Progenitor cell of endocrine pancreas (in vitro differentiated cells): ENCODE data around the gene STX7. TPM values are rescaled to one million over a fixed set of nuclear protein-coding genes. Genes with fewer than 3 reads are reported as not detected.
"Not testable (repeated sequence)": the region's sequence is repeated elsewhere in the genome, so short reads cannot be mapped to it uniquely, and the experiment has no call there.

Experiments
- DNase-seq: peaks from one replicate; pipeline ENCODE4 v3.0.0; 2021; ENCODE audit warnings: low spot score; ENCODE audit not compliant: unreplicated experiment
- H3K27ac Mint-ChIP-seq: 2 replicates; pipeline ENCODE4 v1.8.0; 2021; ENCODE audit warnings: mild to moderate bottlenecking, moderate library complexity, mixed read lengths
- H3K27me3 Mint-ChIP-seq: 2 replicates; pipeline ENCODE4 v1.8.0; 2021; ENCODE audit warnings: mixed read lengths
- H3K36me3 Mint-ChIP-seq: 2 replicates; pipeline ENCODE4 v1.8.0; 2022; ENCODE audit warnings: mixed read lengths; ENCODE audit not compliant: insufficient read depth
- H3K4me1 Mint-ChIP-seq: 2 replicates; pipeline ENCODE4 v1.8.0; 2021; ENCODE audit warnings: low read depth, mixed read lengths
- H3K4me3 Mint-ChIP-seq: 2 replicates; pipeline ENCODE4 v1.8.0; 2021; ENCODE audit warnings: low read depth, mild to moderate bottlenecking, moderate library complexity, mixed read lengths
- H3K9me3 Mint-ChIP-seq: 2 replicates; pipeline ENCODE4 v1.8.0; 2021; ENCODE audit warnings: low read depth, mixed read lengths
- CTCF ChIP-seq: fragments of 200-600 bp; sonication (generic); IDR thresholded peaks from one replicate; pipeline ENCODE4 v1.5.0; 2021; ENCODE audit warnings: antibody characterized with exemption, mild to moderate bottlenecking; ENCODE audit not compliant: unreplicated experiment
- long read RNA-seq: library from polyadenylated mRNA; unstranded; transcript quantifications from one replicate; pipeline ENCODE4 v2.0.0, GENCODE V29; 2020
- total RNA-seq: library from RNA; stranded (reverse); gene quantifications from 2 replicates; pipeline ENCODE4 v1.2.1, GENCODE V29; 2021

STX7 gene
- 40.5 and 49.3 TPM in 2 replicates for total RNA-seq
- long read RNA-seq, full-length matches to known transcripts, result 109 of 130 reads
- long read RNA-seq, partial matches to known transcripts, result 5 of 130 reads
- long read RNA-seq, other reads (novel, unspliced or antisense), result 16 of 130 reads

- Mint-ChIP-seq H3K9me3 (no peaks in the 10 kb centered on the region), H3K4me1 (peaks cover 27% of the 10 kb centered on the region), H3K27ac (peak within 1 kb of the TSS; percentile 99), H3K4me3 (peak within 1 kb of the TSS; percentile 95), H3K36me3 (peaks cover 3% of the 10 kb centered on the region), H3K27me3 (peaks cover 9% of the 10 kb centered on the region)
- DNase-seq, result peak; percentile 85
- TF ChIP-seq CTCF, result no peak
Measured at GRCh38 chr6:132512638-132513632, at the start of gene STX7. TSS of gene STX7 (minus strand) at chr6:132513116. CDS start at chr6:132503530, 9,586 bp downstream.

- not testable (repeated sequence) for H3K36me3 Mint-ChIP-seq, DNase-seq, H3K27ac Mint-ChIP-seq, H3K4me3 Mint-ChIP-seq, H3K4me1 Mint-ChIP-seq, H3K9me3 Mint-ChIP-seq
- peaks cover 14% of the 10 kb centered on the region for H3K27me3 Mint-ChIP-seq
Measured at GRCh38 chr6:132560087-132560486, 47.2 kb upstream of the STX7 start.

DNA sequence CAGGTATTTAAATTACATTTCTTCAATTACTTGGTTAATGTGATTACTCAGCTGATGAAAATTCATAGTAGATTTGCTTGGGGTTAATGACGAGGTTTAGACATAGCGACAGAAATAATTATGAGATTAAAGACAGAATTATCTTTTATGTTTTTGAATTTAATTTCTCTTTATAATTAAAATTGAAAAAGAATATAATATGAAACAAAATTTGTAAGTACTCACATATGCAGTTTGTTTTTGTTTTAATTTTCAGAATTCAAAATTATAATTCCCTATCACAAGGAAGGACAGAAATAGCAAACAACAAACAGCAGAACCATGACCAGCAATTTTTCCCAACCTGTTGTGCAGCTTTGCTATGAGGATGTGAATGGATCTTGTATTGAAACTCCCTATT, 39.5 kb upstream of the STX7 start, which contains the start of gene TAAR8:
Gene TAAR8 (plus strand): TSS at position 301 of the 400 bp plus-strand sequence. CDS start 21 bp downstream, at position 322.
- no peak within 1 kb of the TSS for H3K27ac Mint-ChIP-seq
- H3K36me3 Mint-ChIP-seq, result no peaks in the 10 kb centered on the region
- no peaks in the 10 kb centered on the region for H3K9me3 Mint-ChIP-seq
- peaks cover 22% of the 10 kb centered on the region for H3K27me3 Mint-ChIP-seq
- H3K4me3 Mint-ChIP-seq, result no peak within 1 kb of the TSS
- DNase-seq, result no peak
- no peaks in the 10 kb centered on the region for H3K4me1 Mint-ChIP-seq
- no peak for TF ChIP-seq CTCF

GRCh38 chr6:132551214-132551613, 38.3 kb upstream of the STX7 start:
- Mint-ChIP-seq H3K27me3 (peaks cover 22% of the 10 kb centered on the region), H3K4me3 (no peak overlapping the region), H3K9me3 (no peaks in the 10 kb centered on the region), H3K27ac (no peak overlapping the region), H3K36me3 (no peaks in the 10 kb centered on the region), H3K4me1 (no peaks in the 10 kb centered on the region)
- TF ChIP-seq CTCF, result no peak
- DNase-seq, result no peak

GRCh38 chr6:132548746-132549463, 36.0 kb upstream of the STX7 start:
- no peaks in the 10 kb centered on the region for H3K36me3 Mint-ChIP-seq
- H3K27ac Mint-ChIP-seq, result no peak overlapping the region
- DNase-seq, result no peak
- H3K4me3 Mint-ChIP-seq, result no peak overlapping the region
- TF ChIP-seq CTCF, result no peak
- peaks cover 22% of the 10 kb centered on the region for H3K27me3 Mint-ChIP-seq
- no peaks in the 10 kb centered on the region for H3K4me1 Mint-ChIP-seq
- no peaks in the 10 kb centered on the region for H3K9me3 Mint-ChIP-seq
